HG03342 (cell line): ENCODE results near the gene CLIC5.

ENCODE experiments used
- ATAC-seq: cut with Tn5 transposase; IDR thresholded peaks from one replicate; pipeline ENCODE4 v1.9.1; 2021; ENCODE audit warnings: mild to moderate bottlenecking, moderate library complexity; ENCODE audit not compliant: unreplicated experiment

The CLIC5 gene

GRCh38 chr6:46036911-46037310 is 21.3 kb upstream of the CLIC5 start:
- ATAC-seq, result no peak

GRCh38 chr6:46035242-46035641 is 19.6 kb upstream of the CLIC5 start:
- no peak for ATAC-seq

GRCh38 chr6:46032110-46032998 is 16.7 kb upstream of the CLIC5 start:
- ATAC-seq, result no peak

- ATAC-seq, result no peak
These were observed 13.9 kb upstream of the CLIC5 start for GRCh38 chr6:46029602-46030001.

GRCh38 chr6:46026307-46026706 is 10.6 kb upstream of the CLIC5 start:
- no peak for ATAC-seq

GRCh38 chr6:46025573-46025972 is 9.9 kb upstream of the CLIC5 start:
- ATAC-seq, result no peak

GRCh38 chr6:46024124-46024769 is 8.6 kb upstream of the CLIC5 start:
- no peak for ATAC-seq

- ATAC-seq, result no peak
These were observed 7.7 kb upstream of the CLIC5 start for GRCh38 chr6:46023216-46023915.

GRCh38 chr6:46022106-46022948 is 6.7 kb upstream of the CLIC5 start:
- no peak for ATAC-seq

GRCh38 chr6:46017726-46018125 is 2.1 kb upstream of the CLIC5 start:
- ATAC-seq, result no peak

GRCh38 chr6:46016063-46016608 is 476 bp upstream of the CLIC5 start:
- no peak for ATAC-seq

GRCh38 chr6:46014511-46015118 is 1.0 kb downstream of the CLIC5 start:
- no peak for ATAC-seq

- no peak for ATAC-seq
These were observed 1.6 kb downstream of the CLIC5 start for GRCh38 chr6:46014046-46014445.

- no peak for ATAC-seq
These were observed 2.0 kb downstream of the CLIC5 start for GRCh38 chr6:46013639-46014038.

GRCh38 chr6:46012834-46013233 is 2.8 kb downstream of the CLIC5 start:
- ATAC-seq, result no peak

- ATAC-seq, result peak; percentile 96
These were observed 4.2 kb downstream of the CLIC5 start for GRCh38 chr6:46011188-46012085.

GRCh38 chr6:46010771-46011170 is 4.9 kb downstream of the CLIC5 start:
- ATAC-seq, result no peak

GRCh38 chr6:46010270-46010669 is 5.4 kb downstream of the CLIC5 start:
- no peak for ATAC-seq

- ATAC-seq, result no peak
These were observed 13.4 kb downstream of the CLIC5 start for GRCh38 chr6:46002264-46002663.
